Stimulated activated CD4-positive, alpha-beta T cell treated with anti-CD3 and anti-CD28 coated beads, Interleukin-1b, Interleukin-23, amount 100 ng/mL, for 4 hours (primary cell): Measurements from ENCODE around the gene ANGPTL2.

Experiments
- DNase-seq, 2 donors: peaks; one replicate each; pipeline ENCODE4 v3.0.0-alpha.2; 2020; ENCODE audit warnings: low read depth in 2 of 2

ANGPTL2 gene

GRCh38 chr9:127050591-127051001 lies 71.8 kb downstream of the ANGPTL2 start:
- no peak for DNase-seq

DNA sequence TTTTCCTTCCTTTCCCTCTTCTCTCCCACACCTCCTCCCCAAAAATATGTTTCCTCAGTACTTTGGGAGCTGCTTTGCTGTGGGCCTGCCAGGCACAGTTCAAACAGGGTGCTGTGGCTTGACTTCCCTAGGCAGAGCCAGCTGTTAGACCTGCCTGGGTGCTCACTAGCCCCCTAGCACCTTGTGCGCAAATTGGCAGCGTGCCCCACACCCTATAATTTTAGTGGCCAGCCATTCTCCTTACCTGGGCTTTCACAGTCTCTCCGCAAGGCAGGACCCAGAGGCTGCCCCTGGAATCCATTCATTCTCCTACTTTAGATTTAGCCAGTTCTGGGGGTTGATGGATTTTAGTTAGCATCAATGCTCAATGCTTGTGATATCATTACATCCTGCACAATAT lies 72.3 kb downstream of the ANGPTL2 start:
- DNase-seq: no peak

GRCh38 chr9:127049581-127049980 lies 72.9 kb downstream of the ANGPTL2 start:
- DNase-seq: no peak

- no peak for DNase-seq
These were observed 73.4 kb downstream of the ANGPTL2 start for GRCh38 chr9:127049044-127049443.

DNA sequence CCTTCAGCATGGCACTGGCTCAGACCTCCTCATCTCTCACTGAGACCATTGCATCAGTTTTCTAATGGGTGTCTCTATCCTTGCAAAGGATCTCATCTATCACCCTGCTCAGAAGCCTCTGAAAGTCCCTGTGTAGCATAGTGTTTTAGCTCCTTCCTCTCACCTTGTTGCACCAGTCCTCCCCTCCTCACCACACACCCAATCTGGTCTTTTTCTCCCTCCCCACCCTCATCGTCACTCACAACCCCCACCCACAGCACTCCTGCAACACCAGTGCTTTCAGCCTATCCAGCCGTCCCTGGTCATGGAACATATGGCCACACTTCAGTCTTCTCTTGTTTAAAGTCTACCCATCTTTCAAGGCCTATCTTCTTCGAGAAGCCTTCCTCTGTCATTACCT lies 74.5 kb downstream of the ANGPTL2 start:
- no peak for DNase-seq

- no peak for DNase-seq
These were observed 77.3 kb downstream of the ANGPTL2 start for GRCh38 chr9:127045148-127045547.

DNA sequence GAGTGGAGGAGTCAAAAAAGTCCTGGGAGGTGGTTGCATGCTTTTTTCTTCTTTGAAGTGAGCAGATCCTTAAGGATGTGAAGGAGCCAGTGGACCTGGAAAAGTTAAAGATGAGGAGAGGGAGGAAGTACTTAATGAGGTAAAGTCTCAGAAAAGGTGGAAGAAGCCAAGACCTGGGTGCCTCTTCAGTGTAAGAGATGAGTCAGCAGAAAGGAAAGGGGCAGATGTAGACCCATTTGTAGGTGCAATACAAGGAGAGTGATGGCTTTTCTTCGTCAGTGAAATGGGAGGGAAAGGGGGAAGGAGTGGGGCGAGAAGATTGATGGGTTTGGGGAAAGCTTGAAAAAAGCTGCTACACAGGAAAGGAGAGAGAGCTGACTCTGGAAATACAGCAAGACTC lies 82.9 kb downstream of the ANGPTL2 start:
- DNase-seq: no peak

DNA sequence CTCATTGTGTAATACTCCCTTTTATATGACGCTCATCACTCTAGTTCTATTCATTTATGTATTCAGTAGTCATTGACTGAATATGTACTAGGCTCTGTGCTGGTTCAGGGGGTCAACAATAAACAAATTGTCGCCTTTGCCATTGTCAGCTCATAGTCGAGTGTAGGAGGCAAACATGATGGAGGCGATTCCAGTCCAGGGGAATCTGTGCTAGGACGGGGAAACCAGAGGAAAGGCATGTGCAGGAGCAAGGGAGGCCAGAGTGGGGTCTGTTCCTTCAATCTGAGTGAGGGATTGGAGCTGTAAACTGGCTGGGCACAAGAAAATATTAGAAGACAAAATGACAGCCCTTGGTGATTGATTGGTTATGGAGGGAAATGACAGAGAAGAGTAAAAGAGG lies 83.9 kb downstream of the ANGPTL2 start:
- DNase-seq: no peak
